ENCODE measurements around the gene SOX5.

The SOX5 gene

DNA sequence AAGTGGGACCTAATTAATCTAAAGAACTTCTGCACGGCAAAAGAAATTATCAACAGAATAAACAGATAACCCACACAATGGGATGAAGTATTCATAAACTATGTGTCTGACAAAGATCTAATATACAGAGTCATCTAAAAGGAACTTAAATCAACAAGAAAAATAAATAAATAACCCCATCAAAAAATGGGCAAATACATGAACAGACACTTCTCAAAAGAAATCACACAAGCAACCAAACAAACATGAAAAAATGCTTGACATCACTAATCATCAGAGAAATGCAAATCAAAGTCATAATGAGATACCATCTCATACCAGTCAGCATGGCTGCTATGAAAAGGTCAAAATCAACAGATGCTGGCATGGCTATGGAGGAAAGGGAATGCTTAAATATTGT, 466.9 kb downstream of the SOX5 start:
- Histone ChIP-seq H4K8ac (ENCODE audit: low read length) (no peak overlapping the region), H4K91ac (ENCODE audit: low read length) (no peak overlapping the region), H3K27ac (ENCODE audit: low read length, poor library complexity, severe bottlenecking) (no peak overlapping the region), H3K27me3 (ENCODE audit: control insufficient read depth in 1 of 2, insufficient read depth in 1 of 2, low read length in 2 of 2) (no peaks in the 10 kb centered on the region), H3K14ac (ENCODE audit: low read length in 2 of 2) (no peak overlapping the region), H3K4ac (ENCODE audit: low read depth in 1 of 2, low read length in 2 of 2) (no peak overlapping the region), H3K36me3 (ENCODE audit: control insufficient read depth in 1 of 2, insufficient read depth in 2 of 2, low read depth in 1 of 2, low read length in 2 of 2) (no peaks in the 10 kb centered on the region), H3K9ac (ENCODE audit: low read length) (no peak overlapping the region), H3K18ac (ENCODE audit: low read depth in 1 of 2, low read length in 2 of 2) (no peak overlapping the region), H3K23ac (ENCODE audit: low read length in 2 of 2) (no peak overlapping the region), H3K79me1 (replicated peaks; ENCODE audit: low read length, poor library complexity, severe bottlenecking) (no peaks in the 10 kb centered on the region), H2BK5ac (ENCODE audit: low read depth, low read length, poor library complexity, severe bottlenecking) (no peak overlapping the region), H2BK120ac (ENCODE audit: low read depth, low read length) (no peak overlapping the region), H2AFZ (ENCODE audit: low read depth, low read length) (no peak overlapping the region), H2BK15ac (ENCODE audit: low read depth, poor library complexity, severe bottlenecking) (no peak overlapping the region), H3K9me3 (ENCODE audit: control insufficient read depth, low read length) (peaks cover 9% of the 10 kb centered on the region), H3K4me3 (ENCODE audit: insufficient read depth in 1 of 2, low read depth in 1 of 2, low read length in 2 of 2) (no peak overlapping the region), H2AK5ac (ENCODE audit: low read length, severe bottlenecking) (no peak overlapping the region), H3K4me2 (ENCODE audit: low read length, poor library complexity, severe bottlenecking) (no peak overlapping the region), H2BK12ac (ENCODE audit: low read length in 2 of 2) (no peak overlapping the region), H3K4me1 (ENCODE audit: control insufficient read depth, insufficient read depth, low read depth, low read length) (no peaks in the 10 kb centered on the region)
- 63% methylated on average over 1 of the region's 1 CpG for WGBS
- DNase-seq: no peak
